IMR-90 (cell line): ENCODE results near the gene SLC8A3. TPM values are rescaled to one million over a fixed set of nuclear protein-coding genes. Genes with fewer than 3 reads are reported as not detected.

Experiments
- ATAC-seq: fragments of 200-7000 bp; cut with Tn5 transposase; 2 replicates; pipeline ENCODE4 v1.9.1; 2020; ENCODE audit warnings: low read depth, mild to moderate bottlenecking, moderate library complexity
- BruUV-seq: library from RNA; stranded (reverse); fragments of 400-500 nt; replicated peaks from 2 replicates; lab custom pipeline; 2021; lab: Mats Ljungman, UMichigan
- CTCF ChIA-PET: fragments of 300-600 bp; formaldehyde crosslinking; extraction: SDS; loops from one replicate; lab custom pipeline; 2021; ENCODE audit warnings: antibody characterized with exemption; lab: Yijun Ruan, JAX
- POLR2A ChIA-PET: fragments of 300-600 bp; sonication (Branson Sonifier 250); formaldehyde crosslinking; loops from one replicate; lab custom pipeline; 2022; ENCODE audit warnings: antibody characterized with exemption; ENCODE audit not compliant: unreplicated experiment; lab: Charles Lee
- DNase-seq: peaks from one replicate; pipeline ENCODE4 v3.0.0; 2013
- H2AFZ ChIP-seq: replicated peaks from 2 replicates; pipeline ENCODE3; 2013; ENCODE audit warnings: low read length, mild to moderate bottlenecking; ENCODE audit not compliant: poor library complexity
- H2AK5ac ChIP-seq: 2 replicates; pipeline ENCODE4 v1.6.1; 2013; ENCODE audit warnings: low read depth, low read length, inconsistent platforms
- H2AK9ac ChIP-seq: replicated peaks from 2 replicates; pipeline ENCODE3; 2013; ENCODE audit warnings: mild to moderate bottlenecking, low read depth, low read length, moderate library complexity; ENCODE audit not compliant: poor library complexity
- H2BK120ac ChIP-seq: 2 replicates; pipeline ENCODE4 v1.6.1; 2013; ENCODE audit warnings: low read depth, low read length, inconsistent platforms
- H2BK15ac ChIP-seq: 3 replicates; pipeline ENCODE4 v1.6.1; 2013; ENCODE audit warnings: low read depth, low read length, inconsistent platforms
- H2BK20ac ChIP-seq: 2 replicates; pipeline ENCODE4 v1.6.1; 2013; ENCODE audit warnings: low read depth, mild to moderate bottlenecking, inconsistent platforms, low read length, moderate library complexity
- H2BK5ac ChIP-seq: 2 replicates; pipeline ENCODE4 v1.6.1; 2013; ENCODE audit warnings: mild to moderate bottlenecking, low read depth, low read length, inconsistent platforms; ENCODE audit not compliant: poor library complexity, severe bottlenecking
- H3K14ac ChIP-seq: replicated peaks from 2 replicates; pipeline ENCODE4 v1.6.1; 2013; ENCODE audit warnings: low read depth, low read length, inconsistent platforms
- H3K18ac ChIP-seq: 2 replicates; pipeline ENCODE4 v1.6.1; 2013; ENCODE audit warnings: low read depth, low read length, control low read depth
- H3K23ac ChIP-seq: 2 replicates; pipeline ENCODE4 v1.6.1; 2013; ENCODE audit warnings: low read depth, low read length, inconsistent platforms
- H3K27ac ChIP-seq: 2 replicates; pipeline ENCODE4 v1.5.1; 2013; ENCODE audit warnings: mild to moderate bottlenecking, control low read depth, low read length; ENCODE audit not compliant: insufficient read depth
- H3K27me3 ChIP-seq: 2 replicates; pipeline ENCODE4 v1.6.1; 2013; ENCODE audit warnings: low read length; ENCODE audit not compliant: control insufficient read depth, insufficient read depth
- H3K36me3 ChIP-seq: 2 replicates; pipeline ENCODE4 v1.6.1; 2013; ENCODE audit warnings: low read length, mixed read lengths; ENCODE audit not compliant: control insufficient read depth, insufficient read depth
- H3K4ac ChIP-seq: 2 replicates; pipeline ENCODE4 v1.6.1; 2013; ENCODE audit warnings: low read depth, low read length, inconsistent platforms
- H3K4me1 ChIP-seq: 2 replicates; pipeline ENCODE4 v1.6.1; 2013; ENCODE audit warnings: low read length, mixed read lengths; ENCODE audit not compliant: control insufficient read depth, insufficient read depth
- H3K4me2 ChIP-seq: 2 replicates; pipeline ENCODE4 v1.6.1; 2013; ENCODE audit warnings: low read depth, mild to moderate bottlenecking, control low read depth, low read length, moderate library complexity
- H3K4me3 ChIP-seq: 2 replicates; pipeline ENCODE4 v1.5.1; 2013; ENCODE audit warnings: low read depth, mild to moderate bottlenecking, control low read depth, low read length, moderate library complexity; ENCODE audit not compliant: insufficient read depth
- H3K56ac ChIP-seq: 2 replicates; pipeline ENCODE4 v1.6.1; 2013; ENCODE audit warnings: low read length, inconsistent platforms; ENCODE audit not compliant: insufficient read depth; ENCODE audit errors: extremely low read depth
- H3K79me1 ChIP-seq, 2 experiments: 2 replicates each; pipeline ENCODE4 v1.6.1; 2013; ENCODE audit warnings: low read length in 2 of 2, inconsistent platforms in 1 of 2, low read depth in 1 of 2
- H3K9ac ChIP-seq: 2 replicates; pipeline ENCODE4 v1.6.1; 2013; ENCODE audit warnings: low read depth, low read length, control low read depth
- H3K9me1 ChIP-seq: 2 replicates; pipeline ENCODE4 v1.6.1; 2013; ENCODE audit warnings: low read length, inconsistent platforms; ENCODE audit not compliant: insufficient read depth
- H3K9me3 ChIP-seq: 2 replicates; pipeline ENCODE4 v1.6.1; 2013; ENCODE audit warnings: low read length; ENCODE audit not compliant: control insufficient read depth, insufficient read depth
- H4K20me1 ChIP-seq: 2 replicates; pipeline ENCODE4 v1.6.1; 2013; ENCODE audit warnings: low read length, inconsistent platforms; ENCODE audit not compliant: insufficient read depth
- H4K5ac ChIP-seq: 2 replicates; pipeline ENCODE4 v1.6.1; 2013; ENCODE audit warnings: mild to moderate bottlenecking, low read depth, low read length, control low read depth
- H4K8ac ChIP-seq, 2 experiments: 2 replicates each; pipeline ENCODE4 v1.6.1; 2013; ENCODE audit warnings: low read depth in 2 of 2, low read length in 2 of 2, control low read depth in 1 of 2, inconsistent platforms in 1 of 2
- H4K91ac ChIP-seq: 2 replicates; pipeline ENCODE4 v1.6.1; 2013; ENCODE audit warnings: low read depth, low read length, inconsistent platforms; ENCODE audit not compliant: insufficient read depth
- POLR2A ChIP-seq: IDR thresholded peaks from 2 replicates; pipeline ENCODE4 v1.6.1; 2012; ENCODE audit warnings: mild to moderate bottlenecking, low read depth, low read length
- RAD21 ChIP-seq: IDR thresholded peaks from 2 replicates; pipeline ENCODE4 v1.6.1; 2012; ENCODE audit warnings: low read length, improper control_type of control experiment
- WGBS, 2 experiments: methylation state at CpG; one replicate each; pipeline versions ENCODE4 v1.1.5 to v1.1.7; 2013; ENCODE audit warnings: missing lambda C conversion rate in 2 of 2; ENCODE audit not compliant: insufficient read length in 1 of 2; ENCODE audit errors: extremely low coverage in 2 of 2; 5-methylcytosine and 5-hydroxymethylcytosine counted together
- dilution Hi-C: fragments of 300-500 bp; cut with HindIII; formaldehyde crosslinking; loops from one replicate; pipeline ENCODE4 v1.14.3; 2018; ENCODE audit warnings: low sequenced_read_pairs; ENCODE audit not compliant: unreplicated experiment
- in situ Hi-C: fragments of 300-500 bp; cut with MboI; formaldehyde crosslinking; loops from 3 replicates; pipeline ENCODE4 v1.14.3; 2019; ENCODE audit warnings: low sequenced_read_pairs, inconsistent platforms, mixed read lengths
- intact Hi-C: fragments of 100-400 bp; cut with micrococcal nuclease; formaldehyde crosslinking; loops from 2 replicates; pipeline ENCODE4 v1.10.0; 2022
- polyA plus RNA-seq, 3 experiments: library from polyadenylated mRNA; depleted of rRNA; stranded (reverse); fragments of >200 nt; gene quantifications; 2 replicates each; pipeline ENCODE4 v1.2.3, GENCODE V29; 2012; ENCODE audit warnings: low replicate concordance in 1 of 3
- total RNA-seq: library from RNA; depleted of rRNA; stranded (reverse); fragments of >200 nt; gene quantifications from 2 replicates; pipeline ENCODE4 v1.2.3, GENCODE V29; 2012

Gene SLC8A3
- total and polyA plus RNA-seq, 2 of the 4 experiments (the other 2 are of a cell fraction): under 0.01 TPM; not detected in 1

- H3K9me1 ChIP-seq: no peaks in the 10 kb centered on the region
- H2BK20ac ChIP-seq: no peak overlapping the region
- H3K9ac ChIP-seq: no peak overlapping the region
- H3K27me3 ChIP-seq: no peaks in the 10 kb centered on the region; the same call in 1 of the 2 replicates
- no peaks in the 10 kb centered on the region for H3K36me3 ChIP-seq
- no peak for DNase-seq
- no peak overlapping the region for H3K4ac ChIP-seq
- H2AK9ac ChIP-seq: no peak overlapping the region
- H3K79me1 ChIP-seq: no peaks in the 10 kb centered on the region
- in situ Hi-C loops: no loop called here
- no CpG with 5 or more reads among the region's 3 CpGs for WGBS, 2 experiments
- H2BK5ac ChIP-seq: no peak overlapping the region
- H2BK120ac ChIP-seq: no peak overlapping the region
- dilution Hi-C loops: no loop called here
- H3K56ac ChIP-seq: no peak overlapping the region
- H3K18ac ChIP-seq: no peak overlapping the region
- H3K14ac ChIP-seq: no peak overlapping the region
- no peak overlapping the region for H3K27ac ChIP-seq
- ChIA-PET CTCF (no interaction called here), POLR2A (no interaction called here)
- H3K4me2 ChIP-seq: no peak overlapping the region
- H4K5ac ChIP-seq: no peak overlapping the region
- H2BK15ac ChIP-seq: no peak overlapping the region
- H3K9me3 ChIP-seq: no peaks in the 10 kb centered on the region
- TF ChIP-seq POLR2A: no peak
- no peak for TF ChIP-seq RAD21
- BruUV-seq: no TSS peak
- H4K91ac ChIP-seq: no peak overlapping the region
- H3K23ac ChIP-seq: no peak overlapping the region
- no peak overlapping the region for H4K8ac ChIP-seq
- H3K4me1 ChIP-seq: no peaks in the 10 kb centered on the region
- no peak overlapping the region for H2AK5ac ChIP-seq
- no peak for ATAC-seq
- intact Hi-C loops: no loop called here
- no peak overlapping the region for H3K4me3 ChIP-seq
- H4K20me1 ChIP-seq: no peaks in the 10 kb centered on the region
- H2AFZ ChIP-seq: no peak overlapping the region
These were observed 39.7 kb downstream of the SLC8A3 start for GRCh38 chr14:70148911-70149595.
